Measurements from ENCODE around the gene LCA5L. TPM values are rescaled to one million over a fixed set of nuclear protein-coding genes. Genes with fewer than 3 reads are reported as not detected.
A peak's percentile ranks its signal among the peaks of the same experiment; 100 is the strongest.

Gene LCA5L
- total and polyA plus RNA-seq, 2 of the 13 experiments (the other 11 are each of a cell fraction or from before 2014, with no cell fraction given): 0.13 to 0.55 TPM

- no peaks in the 10 kb centered on the region; a peak in 1 of 5 replicates for H3K27me3 ChIP-seq (ENCODE audit: control insufficient read depth in 1 of 2, insufficient read depth in 2 of 2, low read length in 2 of 2)
- peak overlapping the region; percentile 99 for H3K27ac ChIP-seq (ENCODE audit: extremely low read length, insufficient read depth, low read length)
- in situ Hi-C loops (cut with HindIII; ENCODE audit: extremely low pct_ligation_motif_present, low pct_unique_long_range_greater_than_20kb) (loop anchor here (5.0 kb wide), 1 partner anchor 38 kb away; the partner anchor contains the start of gene HMGN1), intact Hi-C loops (cut with micrococcal nuclease; ENCODE audit: unreplicated experiment) (loop anchor here (5.0 kb wide), 1 partner anchor 57 kb away; no protein-coding TSS in a partner anchor)
- peaks cover under 1 to 1% of the 10 kb centered on the region in 2 experiments; a peak in 3 of 5 replicates for H3K36me3 ChIP-seq (replicated peaks in 1 of 2; ENCODE audit: control insufficient read depth in 1 of 2, insufficient read depth in 2 of 2, low read length in 2 of 2)
- FAIRE-seq (peak; percentile 59), DNase-seq (ENCODE audit: low spot score) (peak; percentile 95), ATAC-seq (peak; percentile 75)
- no peak overlapping the region for H2AFZ ChIP-seq (ENCODE audit: low read length)
- H3K4me1 ChIP-seq (ENCODE audit: insufficient read depth, low read length): peaks cover 48% of the 10 kb centered on the region
- H3K9ac ChIP-seq (ENCODE audit: insufficient read depth, low read depth, low read length): peak overlapping the region; percentile 92
- peaks cover 53% of the 10 kb centered on the region for H3K79me2 ChIP-seq (ENCODE audit: insufficient read depth, low read length)
- ChIA-PET POLR2A (interaction anchor here (0.9 to 3.7 kb wide), 12 partner anchors 9 to 1941 kb away, joined by 3 to 47 read pairs (median 5); partner anchors contain the start of genes BRWD1, HMGN1, LCA5L and PSMG1), CTCF (ENCODE audit: low intra/inter-chr PET ratio, low total read pairs) (no interaction called here)
- 40% methylated on average over 8 of the region's 50 CpGs for WGBS (ENCODE audit: low lambda C conversion rate)
- H4K20me1 ChIP-seq (ENCODE audit: insufficient read depth, low read length): peaks cover 10% of the 10 kb centered on the region; the same call in 1 of the 2 replicates
- no peaks in the 10 kb centered on the region for H3K9me3 ChIP-seq (ENCODE audit: low read length)
- H3K4me2 ChIP-seq (ENCODE audit: low read depth, low read length): peak overlapping the region; percentile 98
- H3K4me3 ChIP-seq (replicated peaks in 1 of 3; ENCODE audit: insufficient read depth in 1 of 3, low read depth in 2 of 3, low read length in 3 of 3): peak overlapping the region; percentile 48 to 76 (median 61)
- BruUV-seq (replicated peaks): no TSS peak
- TF ChIP-seq NR1H2 (CRISPR knock-in tag; IDR thresholded peaks at IDR 0.05; ENCODE audit: borderline replicate concordance, low read depth) (no peak), ZNF75D (CRISPR knock-in tag; IDR thresholded peaks at IDR 0.05; ENCODE audit: borderline replicate concordance) (no peak), ZNF670 (CRISPR knock-in tag; IDR thresholded peaks at IDR 0.05; ENCODE audit: borderline replicate concordance) (peak; percentile 93; the same call in 1 of the 2 replicates), ERF (CRISPR knock-in tag; IDR thresholded peaks at IDR 0.05) (peak; percentile 72), ZNF329 (CRISPR knock-in tag; IDR thresholded peaks at IDR 0.05; ENCODE audit: low read depth) (0 out of 2 replicates have a peak, but pooled peaks have one; percentile 59), THAP7 (CRISPR knock-in tag; IDR thresholded peaks at IDR 0.05) (no peak), HNF1A (IDR thresholded peaks at IDR 0.05; ENCODE audit: low read depth) (no peak; the same call in 1 of the 2 replicates), HNF1A (CRISPR knock-in tag; IDR thresholded peaks at IDR 0.05; ENCODE audit: borderline replicate concordance) (peak; percentile 86; the same call in 1 of the 2 replicates), NR0B2 (CRISPR knock-in tag; IDR thresholded peaks at IDR 0.05) (no peak), RFXANK (CRISPR knock-in tag; IDR thresholded peaks at IDR 0.05) (no peak), HMGA1 (CRISPR knock-in tag; conservative IDR thresholded peaks at IDR 0.05) (no peak), ZNF513 (CRISPR knock-in tag; conservative IDR thresholded peaks at IDR 0.05) (no peak), ZNF296 (CRISPR knock-in tag; conservative IDR thresholded peaks at IDR 0.05) (no peak), ZFY (CRISPR knock-in tag; IDR thresholded peaks at IDR 0.05) (peak; percentile 54)
These were observed 60.1 kb downstream of the LCA5L start for GRCh38 chr21:39385299-39386145.
